Measurements from ENCODE around the gene HNRNPA0.

HNRNPA0 gene

DNA sequence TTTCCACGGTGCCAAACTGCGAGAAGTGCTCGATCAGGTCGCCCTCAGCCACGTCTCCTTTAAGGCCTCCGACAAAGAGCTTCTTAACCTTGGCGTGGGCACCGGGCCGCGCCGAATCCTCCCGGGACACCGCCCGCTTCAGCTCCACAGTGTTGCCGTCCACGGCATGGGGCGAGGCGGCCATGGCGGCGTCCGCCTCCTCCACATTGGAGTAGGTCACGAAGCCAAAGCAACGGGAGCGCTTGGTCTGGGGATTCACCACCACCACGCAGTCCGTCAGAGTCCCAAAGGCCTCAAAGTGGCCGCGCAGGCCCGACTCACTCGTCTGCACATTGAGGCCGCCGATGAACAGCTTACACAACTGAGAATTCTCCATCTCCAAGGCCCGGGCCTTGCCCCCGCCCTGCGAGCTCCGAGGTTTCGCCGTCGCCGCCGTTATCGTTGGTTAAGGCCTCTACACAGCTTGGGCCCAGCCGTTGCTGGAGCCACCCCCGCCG lies 424 bp downstream of the HNRNPA0 start:
- DNase-seq = no peak

DNA sequence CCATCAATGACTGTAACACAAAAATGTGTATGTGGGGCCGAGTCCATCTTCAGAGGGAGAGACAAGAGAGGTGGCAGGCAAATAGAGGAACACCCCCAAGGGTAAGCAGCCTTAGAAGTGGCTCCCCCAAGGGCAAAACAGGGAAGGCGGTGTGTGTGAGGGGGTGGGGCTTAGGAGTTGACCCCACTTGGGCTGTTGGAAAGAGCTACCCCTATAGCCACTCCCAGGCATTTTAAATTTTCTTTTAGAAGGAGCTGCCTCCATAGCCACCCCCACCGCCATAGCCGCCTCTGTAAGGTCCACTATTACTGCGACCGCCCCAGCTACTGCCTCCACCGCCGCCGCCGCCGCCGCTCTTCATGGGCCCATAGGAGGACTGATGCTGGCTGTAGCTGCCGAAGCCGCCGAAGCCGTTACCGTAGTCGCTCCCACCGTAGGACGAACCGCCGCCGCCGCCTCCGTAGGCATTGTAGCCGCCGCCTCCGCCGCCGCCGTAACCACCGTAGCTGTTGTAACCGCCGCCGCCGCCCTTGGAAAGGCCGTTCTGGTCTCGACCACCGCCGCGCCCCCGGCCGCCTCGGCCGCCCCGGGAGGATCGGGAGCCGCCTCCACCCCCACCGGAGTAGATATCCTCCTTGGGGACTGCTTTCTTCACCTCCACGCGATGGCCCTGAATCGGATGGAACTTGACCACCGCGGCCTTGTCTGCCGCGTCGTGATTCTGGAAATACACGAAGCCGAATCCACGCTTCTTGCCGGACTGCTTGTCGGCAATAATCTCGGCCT lies 1.1 kb downstream of the HNRNPA0 start:
- peak in 1 of 2 experiments; percentile 73 for DNase-seq

DNA sequence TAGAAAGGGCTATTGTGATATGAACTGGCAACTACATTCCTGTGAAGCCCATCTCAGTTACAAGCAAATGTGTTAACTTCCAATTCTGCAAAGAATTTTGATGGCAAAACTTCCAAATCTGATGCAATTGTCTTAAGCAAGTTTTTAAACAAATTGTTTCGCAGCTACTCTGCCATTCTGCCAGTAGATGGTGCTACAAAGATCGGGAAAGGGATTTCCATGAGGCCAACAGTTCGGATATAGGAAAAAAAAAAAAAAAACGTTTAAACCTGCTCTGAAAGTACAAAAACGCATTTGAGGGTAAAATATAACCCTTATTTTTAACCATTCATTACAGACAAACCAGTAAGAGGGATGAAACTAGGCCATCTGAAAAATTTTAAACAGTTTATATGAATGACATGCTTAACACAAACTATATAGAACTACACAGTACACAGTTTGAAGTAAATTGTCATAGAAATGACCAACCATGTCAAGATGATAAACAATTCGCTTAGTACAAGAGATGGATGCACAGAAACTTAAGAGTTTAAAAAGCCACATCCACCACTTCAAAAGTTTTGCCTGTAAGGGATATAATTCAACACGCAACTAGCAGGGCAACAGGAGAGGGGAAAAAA lies 2.2 kb downstream of the HNRNPA0 start:
- DNase-seq = peak; percentile 71 to 79

DNA sequence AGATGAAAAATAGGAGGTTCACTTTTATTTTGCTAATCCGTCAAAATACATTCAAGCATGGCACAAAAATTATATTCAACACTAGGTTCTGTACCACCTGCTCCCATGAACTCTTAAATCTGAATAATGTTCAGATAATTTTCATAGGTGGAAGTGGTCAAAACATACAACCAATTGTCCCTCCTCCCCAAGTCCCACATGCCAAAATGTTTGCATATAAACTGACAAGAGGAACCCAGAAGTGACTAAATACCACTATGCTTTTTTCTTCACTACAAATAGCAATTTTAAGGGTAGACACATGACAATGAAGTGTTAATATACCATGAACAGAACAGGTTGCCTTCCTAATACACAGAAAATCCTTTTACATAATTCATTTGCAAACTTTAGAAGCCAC lies 3.7 kb downstream of the HNRNPA0 start:
- DNase-seq = no peak

DNA sequence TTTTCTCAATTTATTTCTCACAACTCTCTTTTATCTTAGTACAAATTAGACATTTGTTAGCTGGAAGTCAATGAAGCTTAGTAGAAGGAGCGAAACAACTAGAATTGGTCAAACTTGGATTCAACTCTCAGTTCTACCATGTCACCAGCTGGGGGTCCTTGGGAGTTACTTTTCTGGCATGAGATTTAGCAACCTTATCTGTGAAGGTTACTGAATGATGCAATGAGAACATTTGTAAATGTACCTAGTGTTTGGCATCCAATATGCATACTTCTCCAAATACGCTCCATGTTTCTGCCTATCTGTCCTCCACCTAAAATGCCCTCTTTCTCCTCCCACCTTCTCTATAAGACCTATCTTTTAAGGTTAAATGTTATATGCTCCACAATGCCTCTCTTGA lies 6.3 kb downstream of the HNRNPA0 start:
- DNase-seq = no peak

DNA sequence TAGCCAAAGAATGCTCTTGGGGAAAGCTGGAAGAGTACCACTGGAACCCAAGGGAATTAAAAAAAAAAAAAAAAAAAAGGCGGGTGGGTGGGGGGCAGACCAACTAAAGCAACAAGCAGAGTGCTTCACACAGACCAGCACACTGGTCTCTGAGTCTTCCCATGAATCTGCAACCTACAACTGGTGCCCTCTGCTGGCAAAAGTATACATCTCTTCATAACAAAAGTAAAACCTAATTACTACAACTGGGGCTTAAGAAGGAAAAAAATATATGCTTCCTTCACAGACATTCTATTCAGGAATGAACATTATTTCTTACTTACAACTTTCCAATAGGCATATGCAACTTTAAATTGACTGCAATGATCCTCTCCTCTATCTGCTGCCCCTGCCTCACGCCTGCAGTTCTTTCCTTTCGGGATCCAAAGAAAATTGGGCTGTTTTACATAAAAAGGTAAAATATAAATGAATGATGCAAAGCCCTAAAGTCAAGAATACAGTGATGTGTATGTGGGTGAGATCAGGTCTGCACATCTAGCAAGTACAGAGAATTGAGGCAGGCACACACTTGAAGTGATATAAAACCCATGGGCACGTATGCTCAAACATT lies 11.0 kb downstream of the HNRNPA0 start:
- peak; percentile 53 to 78 for DNase-seq

DNA sequence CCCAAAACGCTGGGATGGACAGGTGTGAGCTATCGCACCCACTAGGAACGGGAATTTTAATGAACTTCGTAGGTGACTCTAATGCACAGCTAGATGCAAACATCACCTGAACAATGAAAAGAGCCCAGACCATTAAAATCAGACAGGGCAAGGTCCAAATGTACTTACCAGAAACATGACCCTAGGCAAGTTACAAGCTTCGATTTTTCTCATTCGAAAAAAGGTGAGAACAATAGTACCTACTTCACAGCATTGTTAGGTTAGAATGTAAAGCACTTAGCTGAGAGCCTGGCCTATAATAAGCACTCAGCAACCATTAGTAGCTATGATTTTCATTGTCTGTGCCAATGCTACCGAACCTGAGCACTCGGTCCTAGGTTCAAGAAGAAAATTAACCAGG lies 12.4 kb downstream of the HNRNPA0 start:
- no peak for DNase-seq

DNA sequence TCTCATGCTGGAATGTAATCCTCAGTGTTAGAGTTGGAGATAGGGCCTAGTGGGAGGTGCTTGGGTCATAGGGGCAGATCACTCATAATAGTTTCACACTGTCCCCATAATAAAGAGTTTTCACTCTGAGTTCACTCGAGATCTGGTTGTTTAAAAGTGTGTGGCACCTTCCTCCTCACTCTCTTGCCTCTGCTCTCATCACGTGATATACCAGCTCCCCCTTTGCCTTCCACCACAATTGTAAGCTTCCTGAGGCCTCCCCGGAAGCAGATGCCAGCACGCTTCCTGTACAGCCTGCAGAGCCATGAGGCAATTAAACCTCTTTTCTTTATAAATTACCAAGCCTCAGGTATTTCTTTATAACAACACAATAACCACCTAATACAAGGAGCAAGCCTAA lies 14.4 kb downstream of the HNRNPA0 start:
- no peak for DNase-seq

DNA sequence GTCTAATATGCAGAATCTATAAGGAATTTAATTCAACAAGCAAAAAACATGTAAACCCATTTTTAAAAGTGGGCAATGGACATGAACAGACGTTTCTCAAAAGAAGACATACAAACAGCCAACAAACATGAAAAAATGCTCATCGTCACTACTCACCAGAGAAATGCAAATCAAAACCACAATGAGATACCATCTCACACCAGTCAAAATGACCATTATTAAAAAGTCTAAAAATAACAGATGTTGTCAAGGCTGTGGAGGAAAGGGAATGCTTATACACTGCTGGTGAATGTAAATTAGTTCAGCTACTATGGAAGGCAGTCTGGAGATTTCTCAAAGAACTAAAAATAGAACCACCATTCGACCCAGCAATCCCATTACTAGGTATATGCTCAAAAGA lies 15.2 kb downstream of the HNRNPA0 start:
- no peak for DNase-seq

DNA sequence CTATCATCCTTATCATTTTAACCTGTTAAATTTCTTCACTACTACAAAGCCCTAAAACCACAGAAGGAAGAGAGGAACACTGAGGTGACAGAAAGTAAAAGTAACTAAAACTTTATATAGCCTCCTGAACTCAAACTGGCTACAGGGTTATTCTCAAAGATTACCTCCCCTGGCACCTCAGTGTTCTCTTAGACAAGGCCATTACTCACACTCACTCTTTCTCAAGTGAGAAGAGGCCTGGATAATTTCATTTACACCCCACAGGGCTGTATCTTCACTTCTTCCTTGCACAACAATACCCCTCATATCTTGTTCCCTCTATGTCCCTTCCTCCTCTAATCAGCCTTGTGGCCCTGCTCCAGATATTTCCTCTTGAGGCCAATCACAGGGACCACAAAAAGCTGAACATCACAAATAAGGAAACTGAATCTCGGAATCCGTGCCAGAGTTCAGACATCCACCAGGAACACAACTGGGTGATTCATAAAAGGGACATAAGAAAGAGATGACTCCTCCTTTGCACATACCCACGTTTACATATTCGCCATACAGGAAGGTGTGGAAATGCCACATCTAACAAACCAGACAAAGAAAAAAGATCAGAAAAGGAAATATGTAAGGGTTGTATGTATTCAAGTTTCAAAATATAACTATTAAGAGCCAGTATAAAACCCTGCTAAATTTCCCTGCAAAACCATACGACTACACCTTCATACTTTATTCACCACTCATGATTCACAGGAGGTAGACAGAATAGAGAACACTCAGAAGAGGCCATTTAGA lies 16.6 kb downstream of the HNRNPA0 start:
- DNase-seq = no peak

DNA sequence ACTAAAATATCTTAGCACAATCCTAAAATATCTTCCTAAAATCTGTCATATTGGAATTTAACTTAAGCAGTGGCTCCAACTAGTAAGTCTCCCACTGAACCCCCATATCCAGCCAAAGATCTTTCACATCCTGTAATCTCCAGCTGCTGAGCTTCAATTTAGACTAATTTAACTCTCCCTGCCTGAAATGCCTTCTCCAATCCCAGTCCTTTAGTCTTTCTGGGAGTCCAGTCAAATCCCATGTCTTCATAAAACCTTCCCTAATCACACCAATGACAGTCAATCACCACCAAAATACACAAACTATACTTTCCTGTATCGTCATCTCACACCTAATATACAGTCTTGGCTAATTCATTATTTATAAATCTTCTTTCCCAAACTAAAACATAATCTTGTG lies 17.7 kb downstream of the HNRNPA0 start:
- DNase-seq = no peak

DNA sequence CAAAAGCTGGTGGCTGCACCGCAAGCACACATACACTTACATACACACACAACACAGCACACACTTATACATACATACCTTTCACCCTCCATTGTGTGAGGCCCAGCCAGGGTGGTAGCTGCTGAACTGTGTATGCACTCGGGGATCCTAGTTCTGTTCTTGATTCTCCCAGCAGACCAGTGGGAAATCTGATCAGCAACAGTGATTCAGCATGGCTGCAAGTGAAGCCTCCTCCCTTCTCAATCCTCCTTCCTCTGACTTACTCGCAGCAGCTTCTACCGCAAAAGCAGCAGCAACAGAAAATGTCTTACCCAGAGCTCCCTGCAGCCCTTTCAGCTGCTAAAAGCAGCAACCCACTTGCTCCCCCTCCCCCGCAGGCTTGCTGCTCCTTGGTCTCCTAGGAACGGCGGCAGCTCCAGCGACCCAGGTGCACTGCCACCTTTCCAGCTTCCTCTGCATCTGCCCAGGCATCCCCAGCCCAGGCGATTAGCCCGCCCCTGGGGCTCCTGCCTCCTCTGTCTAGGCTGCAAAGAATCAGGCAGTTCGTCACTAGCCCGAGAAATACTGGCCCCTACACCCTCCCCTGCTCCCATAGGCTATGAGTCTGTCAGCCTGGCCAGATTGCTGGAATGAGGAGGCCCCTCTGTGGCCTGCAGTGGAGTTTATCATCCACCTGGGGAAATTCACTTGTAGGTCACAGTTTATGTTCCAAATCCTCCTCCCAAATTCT lies 18.4 kb downstream of the HNRNPA0 start, which contains the start of gene KLHL3:
Gene KLHL3, minus strand, starts transcription at position 535 of the 730 bp plus-strand sequence. Its CDS starts 443 bp downstream, at position 92.
- DNase-seq = no peak

DNA sequence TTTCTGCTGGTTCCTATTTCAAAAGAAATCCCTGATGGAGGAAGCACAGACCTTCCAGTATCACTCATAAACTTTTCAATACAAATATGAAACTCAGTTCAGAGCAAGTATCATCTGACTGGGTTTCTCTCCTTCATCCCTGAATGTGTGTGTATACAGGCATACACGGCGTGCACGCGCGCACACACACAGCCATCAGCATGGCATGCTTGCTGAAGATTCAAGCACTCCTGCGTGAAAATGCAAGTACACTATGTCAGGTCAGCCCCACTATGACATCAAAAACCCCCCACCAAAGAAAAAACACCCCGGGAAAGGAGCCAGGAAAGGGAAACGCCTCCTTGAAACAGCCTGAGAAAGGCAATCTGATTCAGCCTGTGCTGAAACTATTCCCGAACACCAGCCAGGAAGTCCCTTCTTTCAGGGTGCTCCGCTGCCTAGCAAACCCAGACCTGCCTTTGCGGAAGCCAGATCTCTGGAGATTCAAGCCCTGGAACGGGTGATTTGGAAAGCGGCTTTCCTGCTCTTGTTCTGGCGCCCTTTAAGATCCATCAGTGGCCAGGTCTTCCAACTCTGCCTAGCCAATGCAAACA lies 19.1 kb downstream of the HNRNPA0 start:
- DNase-seq = no peak

DNA sequence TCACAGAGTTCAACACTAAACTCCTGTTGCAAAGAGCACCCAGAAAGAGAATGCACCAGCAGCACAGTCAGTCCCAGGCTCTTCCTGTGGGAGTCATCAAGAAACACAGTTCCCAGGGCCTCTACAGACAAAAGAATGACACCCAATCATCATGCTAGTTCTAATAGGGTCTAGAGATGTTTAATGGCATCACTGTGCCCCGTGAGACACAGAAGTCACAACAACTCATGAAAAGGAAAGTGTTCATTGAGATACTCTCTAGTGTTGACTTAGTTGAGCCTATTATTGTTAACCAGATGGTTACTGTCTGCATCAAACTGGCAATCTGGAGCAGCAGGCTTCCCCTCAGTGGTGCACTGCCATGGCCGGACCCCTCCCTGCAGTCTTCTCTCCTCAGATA lies 19.8 kb downstream of the HNRNPA0 start:
- no peak for DNase-seq

DNA sequence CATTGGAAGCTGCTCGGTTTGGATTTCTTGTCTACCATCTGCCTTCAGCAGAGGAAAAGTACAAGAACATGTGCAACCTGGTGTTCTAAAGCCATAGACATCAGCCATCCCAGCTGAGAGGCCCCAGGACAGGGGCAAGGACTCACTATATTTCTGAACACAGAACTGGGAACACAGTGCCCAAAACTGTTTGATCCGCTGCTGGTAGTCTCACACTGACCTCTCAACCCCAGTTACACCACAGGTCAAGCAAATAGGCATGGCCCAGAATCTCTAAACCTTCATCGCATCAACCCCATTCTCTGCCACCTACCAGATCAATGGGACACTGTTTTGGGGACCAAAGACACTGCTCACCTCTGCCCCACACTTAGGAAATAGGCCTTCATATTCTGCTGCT lies 20.2 kb downstream of the HNRNPA0 start:
- DNase-seq = no peak

DNA sequence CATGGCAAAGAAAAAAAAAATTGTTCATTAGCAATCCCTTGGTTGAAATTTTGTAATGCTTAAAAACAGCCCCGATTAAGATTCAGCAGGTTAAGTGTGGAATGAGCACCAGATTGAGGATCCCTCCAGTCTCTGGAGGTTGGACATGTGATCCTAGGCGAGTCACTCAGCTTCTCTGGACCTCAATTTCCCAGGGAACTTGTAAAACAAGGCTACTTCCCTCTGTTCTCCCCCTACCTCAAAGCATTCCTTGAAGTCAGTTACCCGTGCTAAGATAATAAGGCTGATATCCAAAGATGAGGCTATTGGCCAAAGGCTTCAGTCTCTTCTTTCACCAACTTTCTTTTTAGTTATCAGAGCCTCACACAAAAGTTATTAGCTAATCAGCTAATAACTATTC lies 21.2 kb downstream of the HNRNPA0 start:
- no peak for DNase-seq

DNA sequence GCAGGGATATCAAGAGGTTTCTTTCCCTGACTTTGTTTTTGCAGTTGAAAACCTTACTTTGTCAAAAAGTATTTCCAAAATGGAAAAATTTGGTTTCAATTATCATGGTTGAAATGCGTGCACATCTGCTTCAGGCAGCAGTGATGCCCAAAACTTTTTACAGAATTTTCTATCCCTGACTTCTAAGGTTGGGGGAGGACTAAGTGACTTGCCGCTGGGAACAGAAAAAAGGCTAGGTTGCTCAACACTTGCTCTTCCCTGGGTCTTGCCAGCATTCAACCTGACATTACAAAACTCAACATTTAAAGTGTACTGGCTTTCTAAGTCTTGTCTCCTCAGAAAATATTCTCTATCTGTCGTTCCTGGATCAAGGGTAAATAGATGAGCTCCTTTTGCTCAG lies 23.0 kb downstream of the HNRNPA0 start:
- no peak for DNase-seq

DNA sequence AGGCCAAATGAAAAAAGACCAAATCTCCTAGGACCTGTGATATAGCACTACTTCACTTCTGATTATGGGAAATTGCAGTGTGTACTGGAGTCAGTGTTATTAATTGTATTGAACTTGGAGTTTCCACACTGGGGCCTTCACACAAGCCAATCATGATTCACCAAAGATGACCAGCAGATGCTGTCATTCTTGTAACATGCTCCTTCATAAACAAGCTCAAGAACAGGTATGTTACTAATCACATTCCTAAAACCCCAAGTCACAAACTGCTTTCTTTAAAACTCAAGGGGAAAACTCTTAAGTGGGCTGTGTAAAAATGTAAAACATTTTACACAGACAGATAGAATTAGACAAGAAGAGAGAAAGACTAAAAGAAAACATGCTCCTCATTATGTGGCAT lies 23.8 kb downstream of the HNRNPA0 start:
- DNase-seq = no peak

DNA sequence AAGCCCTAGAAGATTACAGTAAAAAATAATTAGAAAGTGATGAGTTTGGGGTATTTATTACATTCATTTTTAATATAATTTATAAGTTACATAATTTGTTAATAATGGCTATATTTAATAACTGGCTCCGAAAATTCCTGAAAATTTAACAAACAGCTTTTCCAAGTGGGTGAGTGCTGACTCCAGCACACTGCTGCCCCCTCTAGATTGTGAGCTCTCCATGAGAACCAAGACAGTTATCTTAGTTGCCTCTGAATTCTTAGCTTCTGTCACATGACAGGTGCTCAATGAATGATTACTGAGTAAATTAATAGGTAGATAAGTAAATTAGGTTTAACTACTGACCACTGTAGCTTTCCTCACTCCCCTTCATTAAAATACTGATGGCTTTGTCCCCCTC lies 26.1 kb downstream of the HNRNPA0 start:
- DNase-seq = no peak

DNA sequence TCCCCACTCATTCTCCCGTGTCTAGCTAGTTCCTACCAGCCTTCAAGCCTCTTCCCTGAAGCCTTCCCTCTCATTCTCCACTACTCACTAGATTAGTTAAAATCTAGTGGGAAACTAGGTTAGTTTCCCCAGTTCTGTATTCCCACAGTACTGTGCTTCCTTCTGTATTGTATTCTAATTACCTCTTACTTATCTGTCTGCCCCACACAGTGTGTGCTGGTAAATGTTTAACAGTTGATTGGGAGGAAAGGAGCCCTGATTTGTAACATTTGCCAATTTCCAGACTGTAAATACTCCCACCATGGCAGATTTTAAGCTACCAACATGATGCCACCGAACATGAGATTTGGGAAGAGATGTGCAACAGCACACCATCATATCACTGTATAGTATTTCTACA lies 26.5 kb downstream of the HNRNPA0 start:
- no peak for DNase-seq

DNA sequence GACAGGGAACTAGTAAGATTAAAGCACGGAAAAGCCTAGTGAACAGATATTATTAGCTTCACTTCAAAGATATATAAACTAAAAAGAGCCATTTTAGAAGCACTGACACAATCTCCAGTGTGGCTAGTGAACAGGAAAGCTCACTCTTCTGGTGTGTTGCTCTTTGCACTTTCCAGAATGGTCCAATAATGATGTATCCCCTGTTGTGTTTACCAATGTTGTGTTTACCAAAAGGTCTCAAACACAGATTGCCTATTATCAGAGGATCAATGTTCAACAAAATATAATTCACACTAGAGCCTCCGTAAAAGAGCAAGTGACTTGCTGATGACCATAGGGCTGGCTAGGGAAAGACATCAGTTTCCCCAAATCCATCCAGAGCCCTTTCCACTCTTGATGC lies 29.9 kb downstream of the HNRNPA0 start:
- no peak for DNase-seq

DNA sequence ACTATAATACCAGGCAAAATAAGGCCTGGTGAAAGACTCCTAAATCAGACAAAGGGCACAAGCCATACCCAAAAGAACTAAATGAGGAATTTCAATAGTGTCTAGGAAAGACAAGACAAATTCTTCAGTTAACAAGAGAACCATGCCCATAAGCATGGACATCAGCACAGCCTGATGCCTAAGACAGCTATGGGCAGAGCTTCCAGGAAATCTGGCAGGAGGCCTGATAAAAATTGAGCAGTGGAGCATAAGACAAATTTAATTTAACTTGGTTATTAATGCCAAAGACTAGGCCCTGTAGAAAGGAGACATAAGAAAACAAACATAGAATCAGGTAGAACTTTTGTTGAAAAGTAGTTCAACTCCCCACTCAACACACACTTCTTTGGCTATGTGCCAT lies 35.6 kb downstream of the HNRNPA0 start:
- no peak for DNase-seq
